Left ventricle myocardium superior (tissue), 1 donor: ENCODE measurements around the gene APOBEC3H. TPM values are rescaled to one million over a fixed set of nuclear protein-coding genes. Genes with fewer than 3 reads are reported as not detected.
A peak's percentile ranks its signal among the peaks of the same experiment; 100 is the strongest.
"Not testable (repeated sequence)": the region's sequence is repeated elsewhere in the genome, so short reads cannot be mapped to it uniquely, and the experiment has no call there.

Experiments used
- ATAC-seq: fragments of 200-7000 bp; cut with Tn5 transposase; one replicate; pipeline ENCODE4 v1.9.1; 2020; ENCODE audit warnings: mild to moderate bottlenecking, moderate library complexity
- DNase-seq: peaks from one replicate; pipeline ENCODE4 v3.0.0-alpha.2; 2020
- intact Hi-C: fragments of 100-400 bp; cut with micrococcal nuclease; formaldehyde crosslinking; loops from one replicate; pipeline ENCODE4 v1.11.0; 2022
- long read RNA-seq: library from polyadenylated mRNA; unstranded; transcript quantifications from one replicate; pipeline ENCODE4 v2.0.0, GENCODE V29; 2021
- total RNA-seq: library from RNA; stranded (reverse); fragmentation: NEBNext Ultra II Directional; extraction: Animal tissue kit (Norgen Biotek cat#: 25700); gene quantifications from one replicate; pipeline ENCODE4 v1.2.1, GENCODE V29; 2021
- donor health status: DM: no; HTN: yes; CAD: no; lungs with severe emphysema.

Gene APOBEC3H
- 0.40 TPM for total RNA-seq
- long read RNA-seq = 0 reads

- intact Hi-C loops = no loop called here
- ATAC-seq (peak; percentile 66), DNase-seq (peak; percentile 33)
Observed at GRCh38 chr22:39097098-39098020, at the start of gene APOBEC3H. Gene APOBEC3H, plus strand, starts transcription at chr22:39097244. Its CDS starts 3,035 bp downstream, at chr22:39100279.

- not testable (repeated sequence) for ATAC-seq
Observed at GRCh38 chr22:39049486-39049885, 47.6 kb upstream of the APOBEC3H start.

DNA sequence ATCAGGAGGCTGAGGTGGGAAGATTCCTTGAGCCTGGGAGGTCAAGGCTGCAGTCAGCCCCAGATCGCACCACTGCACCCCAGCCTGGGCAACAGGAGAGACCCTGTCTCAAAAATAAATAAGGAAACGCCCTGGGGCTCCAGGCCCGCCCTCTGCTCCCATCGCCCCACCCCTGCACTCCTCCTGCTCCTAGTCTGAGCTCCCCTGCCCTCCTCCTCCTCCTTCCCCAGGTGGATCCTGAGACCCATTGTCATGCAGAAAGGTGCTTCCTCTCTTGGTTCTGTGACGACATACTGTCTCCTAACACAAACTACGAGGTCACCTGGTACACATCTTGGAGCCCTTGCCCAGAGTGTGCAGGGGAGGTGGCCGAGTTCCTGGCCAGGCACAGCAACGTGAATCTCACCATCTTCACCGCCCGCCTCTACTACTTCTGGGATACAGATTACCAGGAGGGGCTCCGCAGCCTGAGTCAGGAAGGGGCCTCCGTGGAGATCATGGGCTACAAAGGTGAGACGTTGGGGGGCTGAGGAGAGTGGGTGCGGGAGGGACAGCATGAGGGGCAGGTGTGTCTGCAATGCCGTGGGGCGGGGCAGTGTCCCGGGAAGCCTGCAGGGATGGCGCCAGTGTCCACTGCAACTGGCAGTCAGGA is 45.1 kb upstream of the APOBEC3H start:
- ATAC-seq, intact Hi-C loops: not testable (repeated sequence)
- peak; percentile 13 for DNase-seq

More at GRCh38 chr22:39049486-39049885, 47.6 kb upstream of the APOBEC3H start:
- intact Hi-C loops, DNase-seq: not testable (repeated sequence)

GRCh38 chr22:39055658-39056057 is 41.4 kb upstream of the APOBEC3H start:
- DNase-seq = no peak
- intact Hi-C loops = no loop called here
- ATAC-seq = no peak

DNA sequence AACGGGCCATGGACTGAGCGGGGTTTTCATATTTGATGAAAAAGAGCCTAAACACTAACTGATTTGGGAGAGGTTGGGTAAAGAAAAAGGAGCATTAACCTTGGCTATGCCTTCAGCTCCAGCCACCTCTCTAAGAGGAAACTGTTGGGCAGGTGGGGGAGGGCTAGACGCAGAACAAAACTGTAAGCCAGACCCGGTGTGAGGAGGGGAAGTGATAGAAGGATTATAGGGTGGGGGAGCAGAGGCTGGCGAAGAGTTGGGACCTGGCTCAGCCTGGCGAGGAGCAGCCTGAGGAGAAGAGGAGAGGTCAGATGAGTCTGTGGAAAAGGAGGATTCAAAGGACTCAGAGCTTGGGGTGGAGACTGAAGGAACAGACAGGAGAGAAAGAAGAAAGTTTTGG is 35.8 kb upstream of the APOBEC3H start:
- ATAC-seq, intact Hi-C loops: not testable (repeated sequence)
- DNase-seq = peak; percentile 3

- ATAC-seq, intact Hi-C loops: not testable (repeated sequence)
- peak; percentile 7 for DNase-seq
Observed at GRCh38 chr22:39061951-39062350, 35.1 kb upstream of the APOBEC3H start.

DNA sequence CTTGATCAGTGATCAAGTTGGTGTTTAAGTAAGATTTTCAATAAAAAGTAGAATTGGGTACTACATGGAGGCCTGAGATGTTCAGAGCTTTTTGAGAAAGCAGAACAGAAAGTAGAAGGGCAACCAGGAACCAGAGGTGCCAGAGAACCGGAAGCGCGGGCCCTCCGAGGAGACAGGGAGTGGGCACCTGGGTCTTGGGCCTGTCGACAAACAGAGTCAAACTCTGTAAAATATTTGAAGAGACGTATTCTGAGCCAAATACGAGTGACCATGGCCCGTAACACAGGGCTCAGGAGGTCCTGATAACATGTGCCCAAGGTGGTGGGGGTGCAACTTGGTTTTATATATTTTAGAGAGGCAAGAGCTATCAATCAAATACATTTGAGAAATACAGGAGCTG is 33.1 kb upstream of the APOBEC3H start:
- ATAC-seq, intact Hi-C loops, DNase-seq: not testable (repeated sequence)

GRCh38 chr22:39066442-39067276 is 30.4 kb upstream of the APOBEC3H start:
- intact Hi-C loops, ATAC-seq, DNase-seq: not testable (repeated sequence)

DNA sequence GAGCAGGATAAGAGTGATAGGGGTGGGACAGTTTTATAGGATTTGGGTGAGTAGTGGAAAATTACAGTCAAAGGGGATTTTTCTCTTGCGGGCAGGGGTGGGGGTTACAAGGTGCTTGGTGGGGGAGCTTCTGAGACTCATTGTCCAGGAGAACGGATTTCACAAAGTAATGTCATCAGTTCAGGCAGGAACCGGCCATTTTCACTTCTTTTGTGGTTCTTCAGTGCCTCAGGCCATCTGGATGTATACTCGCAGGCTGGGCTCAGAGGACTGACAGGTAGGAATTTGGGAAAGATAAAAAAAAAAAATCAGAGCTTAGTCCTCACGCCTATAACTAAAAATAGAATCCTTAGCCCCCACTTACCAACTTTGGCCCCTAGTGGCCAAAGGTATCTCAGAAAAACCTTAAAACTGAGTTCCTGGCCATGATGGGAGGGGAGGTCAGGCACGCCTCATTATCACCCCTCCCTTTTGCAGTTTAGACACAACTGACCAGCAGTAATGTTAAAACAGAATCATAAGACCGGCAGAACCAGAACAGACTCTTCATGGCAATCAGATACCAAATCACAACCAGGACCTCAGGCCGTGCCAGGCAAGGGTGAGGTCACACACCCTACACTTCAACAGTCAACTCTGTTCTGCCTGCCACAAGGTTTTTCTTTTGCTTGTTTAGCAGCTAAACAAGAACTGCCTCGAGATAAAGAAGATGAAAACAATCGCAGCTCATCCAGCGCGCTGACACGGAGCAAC is 28.8 kb upstream of the APOBEC3H start:
- DNase-seq (peak; percentile 18), ATAC-seq (no peak)
- intact Hi-C loops = no loop called here

- intact Hi-C loops = no loop called here
- no peak for DNase-seq
- no peak for ATAC-seq
Observed at GRCh38 chr22:39070186-39070585, 26.9 kb upstream of the APOBEC3H start.

DNA sequence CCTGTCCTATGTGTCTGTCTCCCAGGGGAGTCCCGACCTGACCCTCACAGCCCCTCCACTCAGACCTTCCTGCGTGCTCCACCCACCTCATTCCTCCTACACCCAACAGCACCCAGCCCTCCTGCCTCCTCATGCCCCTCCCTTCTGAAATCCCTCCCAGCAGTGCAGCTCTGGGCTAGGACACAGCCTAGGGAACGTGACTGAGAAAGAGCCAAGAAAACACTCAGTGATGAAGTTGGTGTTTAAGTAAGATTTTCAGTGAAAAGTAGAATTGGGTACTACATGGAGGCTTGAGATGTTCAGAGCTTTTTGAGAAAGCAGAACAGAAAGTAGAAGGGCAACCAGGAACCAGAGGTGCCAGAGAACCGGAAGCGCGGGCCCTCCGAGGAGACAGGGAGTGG is 24.5 kb upstream of the APOBEC3H start:
- intact Hi-C loops, ATAC-seq: not testable (repeated sequence)
- peak; percentile 1 for DNase-seq

DNA sequence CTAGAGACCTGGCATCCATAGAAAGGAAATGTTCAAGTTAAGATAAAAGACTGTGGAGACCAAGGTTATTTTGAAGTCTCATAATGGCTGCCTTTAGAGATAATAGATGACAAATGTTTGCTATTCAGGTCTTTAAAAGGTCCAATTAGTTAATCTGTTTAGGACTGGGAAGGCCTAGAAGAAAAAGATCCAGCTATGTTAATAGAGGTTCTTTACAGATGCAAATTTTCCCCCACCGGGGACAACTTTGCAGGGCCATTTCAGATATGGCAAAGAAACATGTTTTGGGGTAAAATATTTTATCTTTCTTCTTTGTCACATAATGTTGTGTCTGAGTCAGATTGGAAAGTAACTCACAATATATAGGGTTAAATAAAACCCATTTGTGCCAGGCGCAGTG is 23.1 kb upstream of the APOBEC3H start:
- intact Hi-C loops = no loop called here
- no peak for DNase-seq
- ATAC-seq = no peak

DNA sequence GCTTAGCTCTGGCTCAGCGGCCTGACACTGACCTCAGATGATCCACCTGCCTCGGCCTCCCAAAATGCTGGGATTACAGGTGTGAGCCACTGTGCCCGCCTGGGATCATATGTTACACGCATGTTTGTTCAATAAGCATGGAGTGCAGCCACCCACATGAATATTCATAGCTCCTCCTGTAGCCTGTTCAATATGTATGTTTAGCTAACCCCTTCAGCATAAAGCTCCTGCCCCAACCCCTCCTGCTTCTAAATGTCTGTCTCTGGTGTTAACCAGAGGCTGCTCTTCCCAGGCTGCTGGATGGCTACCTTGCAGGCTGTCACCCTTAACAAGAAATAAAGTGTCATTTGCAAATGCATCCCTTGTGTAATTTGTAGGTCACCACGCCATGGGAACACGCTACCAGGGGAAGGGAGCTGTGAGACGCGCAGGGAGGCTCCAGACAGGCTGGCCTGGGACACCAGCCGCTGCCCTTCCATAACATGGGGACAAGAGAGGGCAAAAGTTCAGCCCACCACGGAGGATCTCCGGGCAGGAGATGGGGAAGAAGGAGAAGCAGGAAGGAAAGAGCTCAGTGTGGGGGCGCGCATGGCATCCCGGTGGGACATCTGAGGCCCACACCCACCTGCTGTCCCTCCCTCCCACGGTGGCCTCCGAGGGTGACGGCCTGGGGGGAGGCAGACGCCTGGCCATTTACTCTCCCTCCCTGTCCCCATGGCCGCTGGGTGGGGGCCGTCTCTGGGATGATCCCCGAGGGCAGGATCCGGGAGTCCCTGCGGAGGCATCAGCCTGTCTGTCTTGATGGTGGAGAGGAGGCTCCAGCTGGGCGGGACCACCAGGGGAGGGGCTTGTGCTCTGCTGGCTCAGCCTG is 20.7 kb upstream of the APOBEC3H start:
- DNase-seq (peak; percentile 33), ATAC-seq (peak; percentile 94)
- intact Hi-C loops = not testable (repeated sequence)

DNA sequence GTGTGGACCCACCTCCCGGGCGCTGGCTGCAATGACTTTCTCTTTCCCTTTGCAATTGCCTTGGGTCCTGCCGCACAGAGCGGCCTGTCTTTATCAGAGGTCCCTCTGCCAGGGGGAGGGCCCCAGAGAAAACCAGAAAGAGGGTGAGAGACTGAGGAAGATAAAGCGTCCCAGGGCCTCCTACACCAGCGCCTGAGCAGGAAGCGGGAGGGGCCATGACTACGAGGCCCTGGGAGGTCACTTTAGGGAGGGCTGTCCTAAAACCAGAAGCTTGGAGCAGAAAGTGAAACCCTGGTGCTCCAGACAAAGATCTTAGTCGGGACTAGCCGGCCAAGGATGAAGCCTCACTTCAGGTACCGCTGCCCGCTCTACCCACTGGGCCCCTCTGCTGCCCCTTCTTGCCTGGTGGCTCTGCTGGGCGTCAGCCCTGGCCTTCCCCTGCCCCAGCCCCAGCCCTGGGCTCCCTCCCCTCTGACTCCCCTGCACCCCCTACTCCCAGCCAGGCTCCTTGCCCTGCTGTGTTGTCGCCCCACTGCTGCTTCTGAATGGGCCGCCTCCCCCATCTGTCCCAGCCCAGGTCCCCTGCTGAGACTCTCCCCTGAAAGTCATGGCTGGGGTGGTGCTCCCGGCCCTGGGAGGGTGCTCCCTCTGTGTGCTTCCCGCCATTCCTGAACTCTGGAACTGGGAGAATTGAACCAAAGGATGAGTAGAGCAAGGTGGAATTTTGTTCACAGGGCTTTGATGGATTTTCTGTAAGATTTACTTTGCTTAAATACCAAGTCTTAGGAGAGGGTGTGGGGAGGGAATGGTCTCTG is 19.8 kb upstream of the APOBEC3H start, which contains the start of gene APOBEC3G:
Gene APOBEC3G, plus strand, starts transcription at position 250 of the 815 bp plus-strand sequence. Its CDS starts 87 bp downstream, at position 337.
- ATAC-seq (peak; percentile 91), DNase-seq (peak; percentile 72)
- intact Hi-C loops = not testable (repeated sequence)

GRCh38 chr22:39077912-39078311 is 19.1 kb upstream of the APOBEC3H start:
- intact Hi-C loops, DNase-seq, ATAC-seq: not testable (repeated sequence)

DNA sequence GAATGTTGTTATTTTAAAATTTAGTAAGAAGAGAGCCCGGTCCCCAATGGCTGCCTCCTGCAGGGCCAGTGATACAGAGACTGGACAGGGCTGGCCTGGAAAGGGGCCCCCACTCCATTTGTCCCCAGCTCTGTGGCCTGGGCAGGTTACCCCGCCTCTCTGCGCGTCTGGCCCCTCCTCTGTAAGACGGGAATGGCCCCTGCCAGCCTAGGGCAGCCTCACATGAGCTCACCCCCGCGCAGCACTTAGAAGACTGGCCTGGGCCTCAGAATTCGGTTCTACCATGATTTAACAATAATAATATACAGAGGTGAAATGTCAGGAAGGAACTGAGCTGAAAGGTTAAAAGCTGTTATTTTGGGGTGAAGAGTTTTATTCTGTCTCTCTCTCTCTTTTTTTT is 18.7 kb upstream of the APOBEC3H start:
- ATAC-seq (no peak), DNase-seq (no peak)
- intact Hi-C loops = no loop called here
